PFSK-1 (cell line): ENCODE data around the gene MAGI2.

ENCODE experiments used
- POLR2AphosphoS5 ChIP-seq: IDR thresholded peaks from 2 replicates; pipeline ENCODE4 v1.6.1; 2012; ENCODE audit warnings: low read depth, mild to moderate bottlenecking, control low read depth, low read length, moderate library complexity
- REST ChIP-seq, 2 experiments: IDR thresholded peaks; 2 replicates each; pipeline versions ENCODE4 v1.6.1 to v1.8.0; 2011 to 2012; ENCODE audit warnings: low read depth in 2 of 2, low read length in 2 of 2, control low read depth in 1 of 2, inconsistent platforms in 1 of 2, mild to moderate bottlenecking in 1 of 2, moderate library complexity in 1 of 2; ENCODE audit not compliant: insufficient read depth in 1 of 2
- TAF1 ChIP-seq: IDR thresholded peaks from 2 replicates; pipeline ENCODE4 v1.6.1; 2012; ENCODE audit warnings: low read length, control low read depth, borderline replicate concordance; ENCODE audit not compliant: insufficient read depth

GRCh38 chr7:78510580-78511188 lies 942.8 kb downstream of the MAGI2 start:
- TF ChIP-seq TAF1 = no peak
- TF ChIP-seq POLR2AphosphoS5 = no peak
- TF ChIP-seq REST (IDR thresholded peaks at IDR 0.05; ENCODE audit: insufficient read depth in 1 of 2, low read depth in 2 of 2, low read length in 2 of 2) = no peak
